Measurements from ENCODE around the gene IGF2BP2.
"Not testable (repeated sequence)": the region's sequence is repeated elsewhere in the genome, so short reads cannot be mapped to it uniquely, and the experiment has no call there.

The IGF2BP2 gene

GRCh38 chr3:185645596-185646381 lies 179.1 kb downstream of the IGF2BP2 start:
- no peak overlapping the region for H3K4me3 ChIP-seq (ENCODE audit: low read length)
- H3K9ac ChIP-seq (ENCODE audit: low read length) = peak overlapping the region; percentile 25
- DNase-seq (ENCODE audit: low read depth) = no peak
- peaks cover 57% of the 10 kb centered on the region for H3K36me3 ChIP-seq (ENCODE audit: control insufficient read depth, insufficient read depth, low read length, severe bottlenecking)
- peaks cover 34% of the 10 kb centered on the region for H3K4me1 ChIP-seq (ENCODE audit: control insufficient read depth, insufficient read depth, low read length)
- no peaks in the 10 kb centered on the region for H3K9me3 ChIP-seq (ENCODE audit: control insufficient read depth, low read length)
- H3K27me3 ChIP-seq (replicated peaks; ENCODE audit: control insufficient read depth, insufficient read depth, low read length) = no peaks in the 10 kb centered on the region

GRCh38 chr3:185645191-185645590 lies 179.7 kb downstream of the IGF2BP2 start:
- peaks cover 36% of the 10 kb centered on the region for H3K4me1 ChIP-seq (ENCODE audit: control insufficient read depth, insufficient read depth, low read length)
- peak overlapping the region; percentile 25 for H3K9ac ChIP-seq (ENCODE audit: low read length)
- H3K4me3 ChIP-seq (ENCODE audit: low read length); H3K9me3 ChIP-seq (ENCODE audit: control insufficient read depth, low read length); H3K27me3 ChIP-seq (replicated peaks; ENCODE audit: control insufficient read depth, insufficient read depth, low read length); DNase-seq (ENCODE audit: low read depth): not testable (repeated sequence)
- peaks cover 57% of the 10 kb centered on the region for H3K36me3 ChIP-seq (ENCODE audit: control insufficient read depth, insufficient read depth, low read length, severe bottlenecking)

DNA sequence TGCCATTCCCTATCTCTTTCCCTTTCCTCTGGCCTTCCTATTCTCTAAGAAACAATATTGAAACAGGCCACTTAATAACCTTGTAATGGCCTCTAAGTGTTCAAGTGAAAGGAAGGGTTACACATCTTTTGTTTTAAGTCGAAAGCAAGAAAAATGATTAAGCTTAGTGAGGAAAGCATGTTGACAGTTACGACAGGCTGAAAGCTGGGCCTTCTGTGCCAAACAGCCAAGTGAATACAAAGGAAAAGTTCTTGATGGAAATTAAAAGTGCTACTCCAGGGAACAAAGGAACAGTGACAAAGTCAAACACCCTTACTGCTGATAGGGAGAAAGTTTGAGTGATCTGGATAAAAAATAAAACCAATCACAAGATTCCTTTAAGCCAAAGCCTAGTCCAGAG lies 184.5 kb downstream of the IGF2BP2 start:
- H3K27me3 ChIP-seq (replicated peaks; ENCODE audit: control insufficient read depth, insufficient read depth, low read length) = no peaks in the 10 kb centered on the region
- DNase-seq (ENCODE audit: low read depth) = no peak
- H3K4me1 ChIP-seq (ENCODE audit: control insufficient read depth, insufficient read depth, low read length) = peaks cover 30% of the 10 kb centered on the region
- no peaks in the 10 kb centered on the region for H3K9me3 ChIP-seq (ENCODE audit: control insufficient read depth, low read length)
- peaks cover 20% of the 10 kb centered on the region for H3K36me3 ChIP-seq (ENCODE audit: control insufficient read depth, insufficient read depth, low read length, severe bottlenecking)
- no peak overlapping the region for H3K9ac ChIP-seq (ENCODE audit: low read length)
- no peak overlapping the region for H3K4me3 ChIP-seq (ENCODE audit: low read length)

- H3K9me3 ChIP-seq (ENCODE audit: control insufficient read depth, low read length) = no peaks in the 10 kb centered on the region
- H3K4me1 ChIP-seq (ENCODE audit: control insufficient read depth, insufficient read depth, low read length) = peaks cover 36% of the 10 kb centered on the region
- no peaks in the 10 kb centered on the region for H3K27me3 ChIP-seq (replicated peaks; ENCODE audit: control insufficient read depth, insufficient read depth, low read length)
- no peak overlapping the region for H3K4me3 ChIP-seq (ENCODE audit: low read length)
- no peak overlapping the region for H3K9ac ChIP-seq (ENCODE audit: low read length)
- no peak for DNase-seq (ENCODE audit: low read depth)
- peaks cover 15% of the 10 kb centered on the region for H3K36me3 ChIP-seq (ENCODE audit: control insufficient read depth, insufficient read depth, low read length, severe bottlenecking)
These were observed 185.1 kb downstream of the IGF2BP2 start for GRCh38 chr3:185639632-185640206.

- not testable (repeated sequence) for H3K27me3 ChIP-seq (replicated peaks; ENCODE audit: control insufficient read depth, insufficient read depth, low read length); DNase-seq (ENCODE audit: low read depth); H3K9ac ChIP-seq (ENCODE audit: low read length); H3K9me3 ChIP-seq (ENCODE audit: control insufficient read depth, low read length); H3K4me3 ChIP-seq (ENCODE audit: low read length)
- H3K4me1 ChIP-seq (ENCODE audit: control insufficient read depth, insufficient read depth, low read length) = peaks cover 37% of the 10 kb centered on the region
- peaks cover 13% of the 10 kb centered on the region for H3K36me3 ChIP-seq (ENCODE audit: control insufficient read depth, insufficient read depth, low read length, severe bottlenecking)
These were observed 186.2 kb downstream of the IGF2BP2 start for GRCh38 chr3:185638651-185639050.

- Histone ChIP-seq H3K27me3 (replicated peaks; ENCODE audit: control insufficient read depth, insufficient read depth, low read length) (no peaks in the 10 kb centered on the region), H3K36me3 (ENCODE audit: control insufficient read depth, insufficient read depth, low read length, severe bottlenecking) (peaks cover 4% of the 10 kb centered on the region), H3K4me3 (ENCODE audit: low read length) (no peak overlapping the region), H3K9ac (ENCODE audit: low read length) (no peak overlapping the region), H3K4me1 (ENCODE audit: control insufficient read depth, insufficient read depth, low read length) (peaks cover 37% of the 10 kb centered on the region), H3K9me3 (ENCODE audit: control insufficient read depth, low read length) (no peaks in the 10 kb centered on the region)
- no peak for DNase-seq (ENCODE audit: low read depth)
These were observed 187.5 kb downstream of the IGF2BP2 start for GRCh38 chr3:185637388-185637787.

DNA sequence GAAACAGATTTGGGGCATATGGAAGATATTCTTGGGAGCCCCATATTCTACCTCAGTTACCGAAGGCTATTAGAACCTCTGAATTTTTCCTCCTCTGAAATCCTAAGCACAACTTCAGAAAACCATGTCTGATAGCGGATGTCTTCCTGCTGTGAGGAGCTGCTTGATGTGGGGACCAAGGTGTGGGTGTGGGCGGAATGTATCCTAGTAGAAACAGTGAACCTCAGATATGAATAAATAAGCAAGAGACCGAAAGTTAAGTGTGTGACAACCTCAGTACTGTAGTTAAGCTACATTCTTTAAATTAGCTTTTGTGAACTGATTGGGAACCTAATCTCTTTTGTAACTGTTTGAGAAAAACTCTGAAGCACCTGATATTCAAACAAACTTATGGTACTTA lies 191.8 kb downstream of the IGF2BP2 start:
- H3K9me3 ChIP-seq (ENCODE audit: control insufficient read depth, low read length) = no peaks in the 10 kb centered on the region
- no peak overlapping the region for H3K9ac ChIP-seq (ENCODE audit: low read length)
- H3K27me3 ChIP-seq (replicated peaks; ENCODE audit: control insufficient read depth, insufficient read depth, low read length) = no peaks in the 10 kb centered on the region
- no peak overlapping the region for H3K4me3 ChIP-seq (ENCODE audit: low read length)
- H3K36me3 ChIP-seq (ENCODE audit: control insufficient read depth, insufficient read depth, low read length, severe bottlenecking) = peaks cover 10% of the 10 kb centered on the region
- no peak for DNase-seq (ENCODE audit: low read depth)
- H3K4me1 ChIP-seq (ENCODE audit: control insufficient read depth, insufficient read depth, low read length) = peaks cover 44% of the 10 kb centered on the region

DNA sequence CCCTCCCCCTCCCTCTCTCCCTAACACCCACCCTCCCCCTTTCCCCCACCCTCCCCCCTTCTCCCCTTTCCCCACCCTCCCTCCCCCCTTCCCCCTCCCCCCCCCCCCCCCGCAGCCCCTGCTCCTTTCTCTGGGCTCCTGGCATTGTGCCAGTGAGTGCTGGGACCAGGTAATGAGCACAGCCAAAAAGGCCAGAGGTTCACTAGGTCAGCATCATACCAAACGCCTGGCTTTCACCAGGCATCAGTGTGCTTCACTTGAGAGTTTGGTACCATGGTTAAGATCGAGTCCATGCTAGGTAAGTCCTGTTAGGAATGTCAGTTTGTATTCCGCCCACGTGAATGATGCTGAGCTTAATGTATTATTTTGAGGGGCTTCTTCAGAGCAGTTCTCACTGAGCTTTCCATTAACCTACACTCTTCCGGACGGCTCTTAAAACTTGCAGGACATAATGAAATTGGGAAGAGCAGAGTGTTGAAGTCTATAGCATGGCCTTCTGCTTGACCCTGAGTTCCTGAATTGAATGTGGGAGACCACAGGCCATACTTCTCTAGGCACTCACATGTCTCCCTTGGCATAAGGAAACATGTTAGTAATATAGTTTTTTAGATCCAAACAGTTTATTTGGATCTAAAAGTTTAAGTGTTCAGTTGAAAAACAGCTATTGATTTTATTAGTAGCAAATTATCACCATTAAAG lies 193.2 kb downstream of the IGF2BP2 start:
- H3K27me3 ChIP-seq (replicated peaks; ENCODE audit: control insufficient read depth, insufficient read depth, low read length) = no peaks in the 10 kb centered on the region
- H3K9ac ChIP-seq (ENCODE audit: low read length) = no peak overlapping the region
- peaks cover 37% of the 10 kb centered on the region for H3K4me1 ChIP-seq (ENCODE audit: control insufficient read depth, insufficient read depth, low read length)
- peak; percentile 18 for DNase-seq (ENCODE audit: low read depth)
- no peak overlapping the region for H3K4me3 ChIP-seq (ENCODE audit: low read length)
- H3K36me3 ChIP-seq (ENCODE audit: control insufficient read depth, insufficient read depth, low read length, severe bottlenecking) = peaks cover 22% of the 10 kb centered on the region
- no peaks in the 10 kb centered on the region for H3K9me3 ChIP-seq (ENCODE audit: control insufficient read depth, low read length)

DNA sequence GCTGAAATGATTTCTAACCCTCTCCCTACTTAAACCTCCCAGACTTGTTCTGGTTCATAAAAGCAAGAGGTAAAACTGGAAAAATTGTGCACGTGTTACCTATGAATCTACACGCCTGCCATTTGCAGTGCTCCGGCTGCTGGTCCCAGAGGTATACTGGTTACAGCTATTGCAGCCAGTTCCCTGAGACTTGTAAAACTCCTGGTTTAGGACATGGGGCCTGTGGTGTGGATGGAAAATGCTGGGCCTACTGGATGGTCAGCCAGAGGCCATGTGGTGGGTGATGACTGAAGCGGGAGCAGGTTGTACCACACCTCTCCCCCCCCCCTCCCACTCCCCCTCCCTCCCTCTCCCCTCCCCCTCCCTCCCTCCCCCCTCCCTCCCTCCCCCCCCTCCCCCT lies 193.7 kb downstream of the IGF2BP2 start:
- DNase-seq (ENCODE audit: low read depth) = no peak

GRCh38 chr3:185630182-185630622 lies 194.6 kb downstream of the IGF2BP2 start:
- no peak overlapping the region for H3K4me3 ChIP-seq (ENCODE audit: low read length)
- DNase-seq (ENCODE audit: low read depth) = peak; percentile 39
- H3K4me1 ChIP-seq (ENCODE audit: control insufficient read depth, insufficient read depth, low read length) = peaks cover 34% of the 10 kb centered on the region
- H3K27me3 ChIP-seq (replicated peaks; ENCODE audit: control insufficient read depth, insufficient read depth, low read length) = no peaks in the 10 kb centered on the region
- H3K9ac ChIP-seq (ENCODE audit: low read length) = peak overlapping the region; percentile 80
- peaks cover 34% of the 10 kb centered on the region for H3K36me3 ChIP-seq (ENCODE audit: control insufficient read depth, insufficient read depth, low read length, severe bottlenecking)
- no peaks in the 10 kb centered on the region for H3K9me3 ChIP-seq (ENCODE audit: control insufficient read depth, low read length)

More for the DNA sequence above, 193.7 kb downstream of the IGF2BP2 start:
- Histone ChIP-seq H3K27me3 (replicated peaks; ENCODE audit: control insufficient read depth, insufficient read depth, low read length) (no peaks in the 10 kb centered on the region), H3K9me3 (ENCODE audit: control insufficient read depth, low read length) (no peaks in the 10 kb centered on the region), H3K4me3 (ENCODE audit: low read length) (no peak overlapping the region), H3K4me1 (ENCODE audit: control insufficient read depth, insufficient read depth, low read length) (peaks cover 37% of the 10 kb centered on the region), H3K36me3 (ENCODE audit: control insufficient read depth, insufficient read depth, low read length, severe bottlenecking) (peaks cover 25% of the 10 kb centered on the region), H3K9ac (ENCODE audit: low read length) (peak overlapping the region; percentile 80)

DNA sequence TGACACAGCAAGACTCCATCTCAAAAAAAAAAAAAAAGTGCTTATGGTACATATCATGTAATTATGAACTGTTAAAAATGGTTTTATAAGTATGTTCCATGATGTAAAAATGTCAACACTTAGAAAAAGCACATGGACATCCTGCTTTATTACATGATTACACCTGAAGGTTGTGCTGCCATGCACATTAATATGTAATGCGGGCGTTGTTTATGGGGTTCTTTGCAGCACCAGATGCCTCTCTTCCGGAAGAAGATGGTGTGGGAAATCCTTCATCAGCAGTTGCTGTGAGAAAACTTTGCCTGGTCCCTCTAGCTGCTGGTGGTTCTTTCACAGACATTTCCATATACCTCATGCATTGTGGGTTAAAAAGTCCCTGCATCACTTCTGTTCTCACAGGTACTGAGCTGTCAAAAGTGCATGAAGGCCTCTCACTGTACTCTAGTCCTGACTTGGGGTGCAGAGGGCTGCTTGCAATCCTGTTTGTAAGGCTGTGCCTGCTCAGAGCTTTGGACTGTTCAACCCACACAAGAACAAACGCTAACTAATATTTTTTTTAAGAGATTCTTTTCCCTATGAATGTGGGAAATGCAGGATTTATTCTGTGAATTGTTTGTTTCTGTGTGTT lies 195.2 kb downstream of the IGF2BP2 start:
- Histone ChIP-seq H3K9me3 (ENCODE audit: control insufficient read depth, low read length) (no peaks in the 10 kb centered on the region), H3K27me3 (replicated peaks; ENCODE audit: control insufficient read depth, insufficient read depth, low read length) (no peaks in the 10 kb centered on the region), H3K36me3 (ENCODE audit: control insufficient read depth, insufficient read depth, low read length, severe bottlenecking) (peaks cover 38% of the 10 kb centered on the region), H3K9ac (ENCODE audit: low read length) (peak overlapping the region; percentile 80), H3K4me3 (ENCODE audit: low read length) (no peak overlapping the region), H3K4me1 (ENCODE audit: control insufficient read depth, insufficient read depth, low read length) (peaks cover 29% of the 10 kb centered on the region)
- peak; percentile 9 for DNase-seq (ENCODE audit: low read depth)

Measured in adipocyte (in vitro differentiated cells).